ENCODE results near the gene OR1A1.
"Not testable (repeated sequence)": the region's sequence is repeated elsewhere in the genome, so short reads cannot be mapped to it uniquely, and the experiment has no call there.

Gene OR1A1, protein sequence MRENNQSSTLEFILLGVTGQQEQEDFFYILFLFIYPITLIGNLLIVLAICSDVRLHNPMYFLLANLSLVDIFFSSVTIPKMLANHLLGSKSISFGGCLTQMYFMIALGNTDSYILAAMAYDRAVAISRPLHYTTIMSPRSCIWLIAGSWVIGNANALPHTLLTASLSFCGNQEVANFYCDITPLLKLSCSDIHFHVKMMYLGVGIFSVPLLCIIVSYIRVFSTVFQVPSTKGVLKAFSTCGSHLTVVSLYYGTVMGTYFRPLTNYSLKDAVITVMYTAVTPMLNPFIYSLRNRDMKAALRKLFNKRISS

DNA sequence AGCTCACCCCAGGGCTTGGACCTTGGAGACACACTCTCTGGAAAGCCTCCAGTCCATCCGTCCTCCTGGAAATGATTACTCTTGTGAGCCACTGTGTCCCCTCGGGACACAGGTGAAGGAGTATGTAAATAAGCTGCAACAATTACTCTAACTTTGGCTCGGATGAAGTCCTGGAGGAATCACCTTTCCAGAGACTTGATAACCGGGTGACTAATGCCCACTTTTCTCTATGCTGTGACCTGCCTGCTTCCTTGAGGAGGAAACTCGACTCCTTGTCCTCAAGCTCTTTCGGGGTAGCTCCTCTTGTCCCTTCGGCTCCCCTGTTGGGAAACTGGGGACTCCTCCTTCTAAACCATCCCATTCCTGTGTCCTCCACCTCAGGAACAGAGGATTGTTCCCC, at the start of gene OR1A1:
Gene OR1A1 (plus strand): TSS at position 301 of the 400 bp plus-strand sequence. CDS start 7,954 bp downstream, outside the sequence.
- in situ Hi-C loops (cut with HindIII; ENCODE audit: low sequenced_read_pairs): no loop called here

DNA sequence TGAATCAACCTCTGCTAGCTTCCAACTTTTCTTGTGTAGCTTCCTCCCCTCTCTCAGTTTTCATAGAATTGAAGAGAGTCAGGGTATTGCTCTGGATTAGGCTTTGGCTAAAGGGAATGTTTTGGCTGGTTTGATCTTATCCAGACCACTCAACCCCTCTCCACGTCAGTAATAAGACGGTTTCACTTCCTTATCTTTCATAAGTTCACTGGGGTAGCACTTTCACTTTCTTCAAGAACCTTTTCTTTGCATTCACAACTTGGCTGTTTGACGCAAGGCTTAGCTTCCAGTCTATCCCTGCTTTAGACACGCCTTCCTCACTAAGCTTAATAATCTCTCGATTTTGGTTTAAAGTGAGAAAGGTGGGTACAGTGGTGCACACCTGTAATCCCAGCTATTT, 39.9 kb upstream of the OR1A1 start:
- in situ Hi-C loops (cut with HindIII; ENCODE audit: low sequenced_read_pairs): no loop called here

DNA sequence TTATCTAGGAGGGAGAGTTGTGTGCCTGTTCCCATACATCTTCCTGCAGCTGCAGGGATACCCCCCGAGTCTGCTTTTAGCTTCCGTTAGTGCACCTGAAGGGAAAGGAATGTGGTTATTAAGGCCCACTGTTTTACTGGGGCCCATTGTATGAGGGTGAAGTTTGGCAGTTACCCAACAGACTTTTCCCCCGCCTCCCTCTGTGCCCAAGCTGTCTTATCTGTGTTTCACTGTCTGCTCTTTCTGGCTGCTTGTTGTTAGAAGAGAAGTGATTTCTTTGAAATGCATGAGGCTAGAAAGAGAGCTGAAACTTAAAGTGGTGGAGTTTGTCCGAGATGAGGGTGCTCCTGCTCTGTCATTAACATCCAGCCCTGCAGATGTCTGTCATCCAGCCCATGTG, 17.5 kb upstream of the OR1A1 start:
- in situ Hi-C loops (cut with HindIII; ENCODE audit: low sequenced_read_pairs): no loop called here

DNA sequence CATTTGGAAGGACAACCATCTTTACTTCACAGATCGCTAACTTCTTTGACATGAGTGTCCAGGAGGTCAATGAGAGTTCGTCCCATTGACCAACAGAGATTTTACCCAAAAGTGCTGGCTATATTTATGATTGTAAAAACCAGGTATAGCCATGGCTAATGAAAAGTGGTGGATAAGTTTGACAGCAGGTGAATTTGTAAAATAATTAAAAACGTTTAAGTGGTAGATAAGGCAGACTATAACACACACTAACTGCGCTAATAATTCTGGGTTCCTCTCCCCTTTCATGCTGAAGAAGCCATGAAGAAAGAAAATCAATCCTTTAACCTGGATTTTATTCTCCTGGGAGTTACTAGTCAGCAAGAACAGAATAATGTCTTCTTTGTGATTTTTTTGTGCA, 10.2 kb upstream of the OR1A1 start, which contains the start of gene OR1A2:
Gene OR1A2 (plus strand): TSS at position 301 of the 400 bp plus-strand sequence. CDS start 0 bp downstream, at position 301.
- in situ Hi-C loops (cut with HindIII; ENCODE audit: low sequenced_read_pairs): no loop called here

DNA sequence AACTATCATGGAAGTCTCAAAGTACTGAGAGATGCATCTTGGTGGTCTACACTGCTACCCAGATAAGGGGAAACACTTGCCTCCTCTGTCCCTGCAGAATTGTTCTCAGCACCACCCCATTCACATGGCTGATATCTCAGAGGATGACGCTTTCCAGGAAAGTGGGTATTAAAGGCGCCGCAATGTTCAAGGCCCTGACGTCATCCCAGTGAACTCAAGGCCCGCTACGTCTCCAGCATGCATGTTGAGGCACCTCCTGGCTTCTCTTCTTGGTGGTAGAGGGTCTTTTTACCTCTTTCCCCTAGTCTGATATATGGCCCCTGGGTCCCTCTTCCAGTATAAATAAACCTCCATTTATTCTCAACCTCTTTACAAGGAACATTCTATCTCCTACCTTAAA, 1.0 kb downstream of the OR1A1 start:
- in situ Hi-C loops (cut with HindIII; ENCODE audit: low sequenced_read_pairs): no loop called here

DNA sequence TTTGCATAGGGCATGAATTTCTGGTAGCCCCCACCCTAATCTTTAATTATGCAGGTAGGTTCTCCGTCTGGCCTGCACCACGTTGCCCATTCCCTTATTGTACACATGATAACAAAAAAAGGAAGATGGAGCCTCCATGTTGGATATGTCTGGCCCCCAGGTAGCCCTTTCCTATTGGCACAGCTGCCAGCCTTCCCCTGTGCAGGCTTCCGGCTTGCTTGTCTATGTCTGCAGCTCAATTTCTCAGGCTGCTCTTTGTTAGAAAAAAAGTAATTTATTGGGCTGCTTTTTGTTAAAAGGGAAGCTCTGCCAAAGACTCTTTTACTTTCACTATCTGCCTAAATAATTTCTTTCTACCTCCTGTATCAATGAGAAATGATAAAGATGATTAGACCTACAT, 5.5 kb downstream of the OR1A1 start:
- in situ Hi-C loops (cut with HindIII; ENCODE audit: low sequenced_read_pairs): no loop called here

DNA sequence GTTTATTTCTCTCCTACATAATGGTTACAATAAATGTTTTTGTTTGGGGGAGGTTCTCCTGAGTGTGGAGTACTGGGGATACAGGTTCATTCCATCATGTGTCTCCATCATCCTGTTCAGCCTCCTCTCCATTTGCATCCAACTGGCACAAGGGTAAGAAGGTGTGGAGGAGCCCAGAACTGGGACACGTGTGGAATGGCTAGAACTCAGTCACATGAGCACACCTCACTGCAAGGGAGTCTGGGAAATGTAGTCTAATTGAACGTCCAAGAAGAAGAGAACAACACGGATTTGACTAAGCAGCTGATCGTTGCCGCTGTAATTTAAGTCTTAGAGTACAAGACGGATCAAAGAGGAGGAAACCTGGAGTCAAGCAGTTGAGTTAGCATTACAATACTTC, 6.1 kb downstream of the OR1A1 start:
- in situ Hi-C loops (cut with HindIII; ENCODE audit: low sequenced_read_pairs): no loop called here

DNA sequence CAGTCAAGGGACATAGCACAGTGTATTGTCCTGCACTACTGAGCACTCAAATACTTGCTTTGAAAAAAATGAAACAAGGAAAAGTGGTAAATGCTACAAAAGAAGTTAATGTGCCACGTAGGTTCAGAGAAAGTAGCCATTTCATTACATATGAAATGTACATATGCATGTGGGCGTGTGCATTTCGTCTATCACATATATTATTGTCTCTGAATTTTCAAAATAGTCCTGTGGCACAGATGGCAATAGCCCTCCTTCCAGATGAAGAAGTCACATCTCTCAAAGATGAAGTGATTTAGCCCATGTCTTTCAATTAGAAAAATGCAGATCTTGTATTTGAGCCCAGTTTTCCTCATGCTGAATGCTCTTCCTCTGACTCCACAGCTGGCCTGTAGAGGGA, 12.5 kb downstream of the OR1A1 start:
- in situ Hi-C loops (cut with HindIII; ENCODE audit: low sequenced_read_pairs): not testable (repeated sequence)

DNA sequence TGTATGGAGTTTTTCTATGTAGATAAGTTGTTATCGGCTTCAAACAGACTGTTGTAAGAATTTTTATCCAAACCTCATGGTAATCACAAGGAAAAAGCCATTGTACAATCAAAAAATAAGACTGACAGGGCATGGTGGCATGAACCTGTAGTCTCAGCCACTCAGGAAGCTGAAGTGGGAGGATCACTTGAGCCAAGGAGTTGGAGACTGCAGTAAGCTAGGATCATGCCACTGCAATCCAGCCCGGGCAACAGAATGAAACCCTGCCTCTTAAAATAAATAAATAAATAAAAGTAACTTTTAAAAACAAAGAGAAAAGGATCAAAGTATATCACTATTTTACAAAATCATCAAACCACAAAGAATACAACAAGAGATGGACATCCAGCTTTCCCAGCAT, 14.4 kb downstream of the OR1A1 start:
- in situ Hi-C loops (cut with HindIII; ENCODE audit: low sequenced_read_pairs): no loop called here

DNA sequence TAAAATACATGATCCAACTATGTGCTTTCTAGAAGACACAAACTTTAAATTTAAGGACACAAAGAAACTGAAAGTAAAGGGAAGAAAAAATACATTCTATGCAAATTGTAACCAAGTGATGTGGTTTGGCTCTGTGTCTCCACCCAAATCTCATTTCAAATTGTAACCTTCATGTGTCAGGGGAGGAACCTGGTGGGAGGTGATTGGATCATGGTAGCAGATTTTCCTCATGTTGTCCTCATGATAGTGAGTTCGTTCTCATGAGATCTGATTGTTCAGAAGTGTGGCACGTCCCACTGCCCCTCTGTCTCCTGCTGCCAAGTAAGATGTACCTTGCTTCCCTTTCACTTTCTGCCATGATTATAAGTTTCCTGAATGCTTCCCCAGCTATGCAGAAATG, 15.0 kb downstream of the OR1A1 start:
- in situ Hi-C loops (cut with HindIII; ENCODE audit: low sequenced_read_pairs): no loop called here

DNA sequence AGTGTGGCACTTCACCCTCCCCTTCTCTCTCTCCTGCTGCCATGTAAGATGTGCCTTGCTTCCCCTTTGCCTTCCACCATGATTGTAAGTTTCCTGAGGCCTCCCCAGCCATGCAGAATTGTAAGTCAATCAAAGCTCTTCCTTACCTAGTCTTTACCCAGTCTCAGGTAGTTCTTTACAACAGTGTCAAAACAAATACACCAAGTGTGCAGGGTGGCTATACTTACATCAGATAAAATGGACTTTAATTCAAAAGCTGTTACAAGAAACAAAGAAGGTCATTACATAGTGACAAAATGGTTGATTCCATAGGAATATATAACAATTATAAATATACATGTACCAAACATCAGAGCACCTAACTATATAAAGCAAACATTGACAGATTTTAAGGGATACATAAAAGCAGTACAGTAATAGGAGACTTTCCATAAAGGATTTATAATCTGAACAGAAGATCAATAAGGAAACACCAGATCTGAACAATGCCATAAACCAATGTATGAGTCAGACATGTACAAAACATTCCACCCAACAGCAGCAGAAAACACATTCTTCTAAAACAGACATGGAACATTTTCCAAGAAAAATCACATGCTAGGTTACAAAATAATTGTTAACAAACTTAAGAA, 17.4 kb downstream of the OR1A1 start:
- in situ Hi-C loops (cut with HindIII; ENCODE audit: low sequenced_read_pairs): not testable (repeated sequence)

DNA sequence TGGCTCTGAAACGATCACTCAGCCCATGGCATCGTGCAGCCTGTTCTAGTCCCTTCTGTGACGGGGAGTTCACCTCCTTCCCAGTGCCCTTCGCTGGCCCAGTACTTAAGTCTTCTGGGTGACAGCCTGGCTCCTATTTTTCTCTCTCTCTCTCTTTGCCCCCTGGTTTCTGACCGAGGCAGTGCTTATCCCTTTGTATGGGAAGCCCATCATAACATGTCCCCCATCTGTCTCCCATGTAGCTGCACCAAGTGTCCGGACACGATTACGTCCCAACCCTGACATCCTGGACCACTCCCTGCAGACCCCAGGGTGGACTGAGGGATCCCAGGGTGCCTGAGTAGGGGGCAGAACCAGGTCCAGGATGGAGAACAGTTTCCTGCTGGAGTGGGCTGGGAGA, 24.8 kb downstream of the OR1A1 start:
- in situ Hi-C loops (cut with HindIII; ENCODE audit: low sequenced_read_pairs): not testable (repeated sequence)

DNA sequence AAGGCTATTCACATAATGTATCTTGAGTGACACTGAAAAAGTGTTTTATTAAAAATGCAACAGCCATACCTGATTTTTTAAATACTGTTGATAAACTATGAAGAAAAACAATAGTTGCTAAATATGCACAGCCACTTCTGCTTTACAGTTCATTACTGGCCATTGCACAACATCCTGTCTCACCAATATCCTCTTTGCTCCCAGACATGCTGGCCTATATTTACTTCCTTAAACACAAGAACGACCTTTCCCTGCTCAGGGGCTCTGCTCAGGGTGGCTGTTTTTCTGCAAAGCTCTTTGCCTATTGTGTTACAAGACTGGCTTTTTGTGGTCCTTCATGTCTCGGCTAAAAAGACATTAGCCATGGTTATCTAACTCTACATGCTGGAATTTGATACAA, 31.2 kb downstream of the OR1A1 start:
- in situ Hi-C loops (cut with HindIII; ENCODE audit: low sequenced_read_pairs): not testable (repeated sequence)

DNA sequence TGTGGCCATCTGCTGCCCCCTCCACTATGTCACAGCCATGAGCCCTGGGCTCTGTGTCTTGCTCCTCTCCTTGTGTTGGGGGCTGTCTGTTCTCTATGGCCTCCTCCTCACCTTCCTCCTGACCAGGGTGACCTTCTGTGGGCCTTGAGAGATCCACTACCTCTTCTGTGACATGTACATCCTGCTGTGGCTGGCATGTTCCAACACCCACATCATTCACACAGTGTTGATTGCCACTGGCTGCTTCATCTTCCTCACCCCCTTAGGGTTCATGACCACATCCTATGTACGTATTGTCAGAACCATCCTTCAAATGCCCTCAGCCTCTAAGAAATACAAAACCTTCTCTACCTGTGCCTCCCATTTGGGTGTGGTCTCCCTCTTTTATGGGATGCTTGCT, 33.6 kb downstream of the OR1A1 start:
- in situ Hi-C loops (cut with HindIII; ENCODE audit: low sequenced_read_pairs): not testable (repeated sequence)

DNA sequence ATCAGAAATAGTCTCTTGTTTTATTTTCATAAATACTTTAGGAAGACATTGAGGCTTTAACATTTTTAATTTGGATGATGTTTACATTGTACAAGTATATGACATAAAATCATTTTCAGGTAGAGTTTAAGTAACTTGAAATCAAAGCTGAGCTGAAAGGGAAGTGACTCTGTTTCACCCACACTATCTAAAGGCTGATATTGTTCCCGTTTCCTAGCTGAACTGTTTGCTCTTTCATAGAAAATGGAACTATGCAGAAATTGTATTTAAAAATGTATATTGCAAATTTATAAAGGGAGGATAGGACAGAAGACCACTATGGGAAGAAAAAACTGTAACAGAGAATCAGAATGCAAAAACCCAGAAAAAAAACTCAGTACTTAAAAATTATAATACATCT, 37.4 kb downstream of the OR1A1 start:
- in situ Hi-C loops (cut with HindIII; ENCODE audit: low sequenced_read_pairs): not testable (repeated sequence)

DNA sequence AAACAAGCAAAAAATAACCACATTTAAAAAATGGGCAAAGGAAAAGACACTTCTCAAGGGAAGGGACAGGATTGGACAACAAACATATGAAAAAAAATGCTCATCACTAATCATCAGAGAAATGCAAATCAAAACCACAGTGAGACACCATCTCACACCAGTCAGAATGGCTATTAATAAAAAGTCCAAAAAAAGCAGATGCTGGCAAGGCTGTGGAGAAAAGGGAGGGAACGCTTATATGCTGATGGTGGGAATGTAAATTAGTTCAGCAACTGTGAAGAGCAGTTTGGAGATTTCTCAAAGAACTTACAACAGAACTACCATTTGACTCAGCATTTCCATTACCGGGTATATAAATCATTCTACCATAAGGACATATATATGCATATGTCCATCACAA, 41.5 kb downstream of the OR1A1 start:
- in situ Hi-C loops (cut with HindIII; ENCODE audit: low sequenced_read_pairs): not testable (repeated sequence)

DNA sequence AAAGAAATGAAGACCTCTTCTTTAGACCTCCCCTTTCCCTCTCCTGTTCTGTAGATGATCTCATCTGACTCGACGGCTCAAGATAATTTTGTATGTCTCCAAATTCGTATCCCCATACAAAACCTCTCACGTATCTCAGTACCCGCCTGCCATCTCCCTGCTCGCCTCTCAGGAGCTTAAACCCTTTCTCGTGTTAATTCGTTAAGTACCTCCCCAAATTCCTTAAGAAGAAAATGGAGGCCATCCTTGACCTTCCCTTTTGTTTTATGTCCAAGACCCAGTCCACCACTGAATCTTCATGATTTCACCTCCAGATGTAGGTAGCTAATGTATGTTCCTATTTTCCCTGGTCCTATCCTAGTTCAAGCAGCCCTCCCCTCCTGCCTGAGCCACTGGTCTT, 49.1 kb downstream of the OR1A1 start:
- in situ Hi-C loops (cut with HindIII; ENCODE audit: low sequenced_read_pairs): no loop called here

DNA sequence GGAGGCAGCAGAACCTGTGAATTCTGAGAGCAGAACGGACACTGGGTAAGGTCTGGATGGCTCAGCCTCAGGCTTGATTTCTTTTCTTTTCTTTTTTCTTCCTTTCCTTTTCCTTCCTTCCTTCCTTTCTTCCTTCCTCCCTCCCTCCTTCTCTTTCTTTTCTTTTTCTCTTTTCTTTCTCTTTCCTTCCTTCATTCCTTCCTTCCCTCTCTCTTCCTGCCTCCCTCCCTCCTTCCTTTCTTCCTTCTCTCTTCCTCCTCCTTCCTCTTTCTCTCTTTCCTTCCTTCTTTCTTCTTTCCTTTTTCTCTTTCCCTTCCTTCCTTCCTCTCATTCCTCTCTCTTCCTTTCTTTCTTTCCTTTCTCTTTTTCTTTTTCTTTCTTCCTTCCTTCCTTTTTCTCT, 52.7 kb downstream of the OR1A1 start:
- in situ Hi-C loops (cut with HindIII; ENCODE audit: low sequenced_read_pairs): no loop called here

DNA sequence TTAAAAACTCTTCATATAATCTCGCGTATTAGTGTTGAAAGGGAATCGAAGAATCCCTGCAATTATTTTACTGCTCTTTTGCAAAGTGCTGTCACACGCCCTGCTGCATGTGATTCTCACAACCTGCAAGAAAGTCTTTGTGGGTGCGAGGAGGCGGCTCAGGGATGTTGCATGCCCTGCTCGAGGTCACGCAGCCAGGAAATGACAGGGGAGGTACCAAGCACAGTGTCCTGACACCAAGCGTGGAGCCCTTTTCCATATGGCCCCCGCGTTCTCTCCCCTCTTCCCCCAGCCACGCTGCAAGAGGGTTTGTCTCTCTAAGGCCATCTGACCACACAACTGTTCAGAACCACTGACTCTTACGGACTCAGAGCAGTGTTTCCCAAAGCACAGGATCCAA, 53.1 kb downstream of the OR1A1 start:
- in situ Hi-C loops (cut with HindIII; ENCODE audit: low sequenced_read_pairs): no loop called here
